IMR-90 (cell line): ENCODE results near the gene BTBD17. TPM values are rescaled to one million over a fixed set of nuclear protein-coding genes. Genes with fewer than 3 reads are reported as not detected.

ENCODE experiments used
- ATAC-seq: fragments of 200-7000 bp; cut with Tn5 transposase; 2 replicates; pipeline ENCODE4 v1.9.1; 2020; ENCODE audit warnings: low read depth, mild to moderate bottlenecking, moderate library complexity
- BruUV-seq: library from RNA; stranded (reverse); fragments of 400-500 nt; replicated peaks from 2 replicates; lab custom pipeline; 2021; lab: Mats Ljungman, UMichigan
- CTCF ChIA-PET: fragments of 300-600 bp; formaldehyde crosslinking; extraction: SDS; loops from one replicate; lab custom pipeline; 2021; ENCODE audit warnings: antibody characterized with exemption; lab: Yijun Ruan, JAX
- POLR2A ChIA-PET: fragments of 300-600 bp; sonication (Branson Sonifier 250); formaldehyde crosslinking; loops from one replicate; lab custom pipeline; 2022; ENCODE audit warnings: antibody characterized with exemption; ENCODE audit not compliant: unreplicated experiment; lab: Charles Lee
- DNase-seq: peaks from one replicate; pipeline ENCODE4 v3.0.0; 2013
- H2AFZ ChIP-seq: replicated peaks from 2 replicates; pipeline ENCODE3; 2013; ENCODE audit warnings: low read length, mild to moderate bottlenecking; ENCODE audit not compliant: poor library complexity
- H2AK5ac ChIP-seq: 2 replicates; pipeline ENCODE4 v1.6.1; 2013; ENCODE audit warnings: low read depth, low read length, inconsistent platforms
- H2AK9ac ChIP-seq: replicated peaks from 2 replicates; pipeline ENCODE3; 2013; ENCODE audit warnings: mild to moderate bottlenecking, low read depth, low read length, moderate library complexity; ENCODE audit not compliant: poor library complexity
- H2BK120ac ChIP-seq: 2 replicates; pipeline ENCODE4 v1.6.1; 2013; ENCODE audit warnings: low read depth, low read length, inconsistent platforms
- H2BK15ac ChIP-seq: 3 replicates; pipeline ENCODE4 v1.6.1; 2013; ENCODE audit warnings: low read depth, low read length, inconsistent platforms
- H2BK20ac ChIP-seq: 2 replicates; pipeline ENCODE4 v1.6.1; 2013; ENCODE audit warnings: low read depth, mild to moderate bottlenecking, inconsistent platforms, low read length, moderate library complexity
- H2BK5ac ChIP-seq: 2 replicates; pipeline ENCODE4 v1.6.1; 2013; ENCODE audit warnings: mild to moderate bottlenecking, low read depth, low read length, inconsistent platforms; ENCODE audit not compliant: poor library complexity, severe bottlenecking
- H3K14ac ChIP-seq: replicated peaks from 2 replicates; pipeline ENCODE4 v1.6.1; 2013; ENCODE audit warnings: low read depth, low read length, inconsistent platforms
- H3K18ac ChIP-seq: 2 replicates; pipeline ENCODE4 v1.6.1; 2013; ENCODE audit warnings: low read depth, low read length, control low read depth
- H3K23ac ChIP-seq: 2 replicates; pipeline ENCODE4 v1.6.1; 2013; ENCODE audit warnings: low read depth, low read length, inconsistent platforms
- H3K27ac ChIP-seq: 2 replicates; pipeline ENCODE4 v1.5.1; 2013; ENCODE audit warnings: mild to moderate bottlenecking, control low read depth, low read length; ENCODE audit not compliant: insufficient read depth
- H3K27me3 ChIP-seq: 2 replicates; pipeline ENCODE4 v1.6.1; 2013; ENCODE audit warnings: low read length; ENCODE audit not compliant: control insufficient read depth, insufficient read depth
- H3K36me3 ChIP-seq: 2 replicates; pipeline ENCODE4 v1.6.1; 2013; ENCODE audit warnings: low read length, mixed read lengths; ENCODE audit not compliant: control insufficient read depth, insufficient read depth
- H3K4ac ChIP-seq: 2 replicates; pipeline ENCODE4 v1.6.1; 2013; ENCODE audit warnings: low read depth, low read length, inconsistent platforms
- H3K4me1 ChIP-seq: 2 replicates; pipeline ENCODE4 v1.6.1; 2013; ENCODE audit warnings: low read length, mixed read lengths; ENCODE audit not compliant: control insufficient read depth, insufficient read depth
- H3K4me2 ChIP-seq: 2 replicates; pipeline ENCODE4 v1.6.1; 2013; ENCODE audit warnings: low read depth, mild to moderate bottlenecking, control low read depth, low read length, moderate library complexity
- H3K4me3 ChIP-seq: 2 replicates; pipeline ENCODE4 v1.5.1; 2013; ENCODE audit warnings: low read depth, mild to moderate bottlenecking, control low read depth, low read length, moderate library complexity; ENCODE audit not compliant: insufficient read depth
- H3K56ac ChIP-seq: 2 replicates; pipeline ENCODE4 v1.6.1; 2013; ENCODE audit warnings: low read length, inconsistent platforms; ENCODE audit not compliant: insufficient read depth; ENCODE audit errors: extremely low read depth
- H3K79me1 ChIP-seq, 2 experiments: 2 replicates each; pipeline ENCODE4 v1.6.1; 2013; ENCODE audit warnings: low read length in 2 of 2, inconsistent platforms in 1 of 2, low read depth in 1 of 2
- H3K9ac ChIP-seq: 2 replicates; pipeline ENCODE4 v1.6.1; 2013; ENCODE audit warnings: low read depth, low read length, control low read depth
- H3K9me1 ChIP-seq: 2 replicates; pipeline ENCODE4 v1.6.1; 2013; ENCODE audit warnings: low read length, inconsistent platforms; ENCODE audit not compliant: insufficient read depth
- H3K9me3 ChIP-seq: 2 replicates; pipeline ENCODE4 v1.6.1; 2013; ENCODE audit warnings: low read length; ENCODE audit not compliant: control insufficient read depth, insufficient read depth
- H4K20me1 ChIP-seq: 2 replicates; pipeline ENCODE4 v1.6.1; 2013; ENCODE audit warnings: low read length, inconsistent platforms; ENCODE audit not compliant: insufficient read depth
- H4K5ac ChIP-seq: 2 replicates; pipeline ENCODE4 v1.6.1; 2013; ENCODE audit warnings: mild to moderate bottlenecking, low read depth, low read length, control low read depth
- H4K8ac ChIP-seq, 2 experiments: 2 replicates each; pipeline ENCODE4 v1.6.1; 2013; ENCODE audit warnings: low read depth in 2 of 2, low read length in 2 of 2, control low read depth in 1 of 2, inconsistent platforms in 1 of 2
- H4K91ac ChIP-seq: 2 replicates; pipeline ENCODE4 v1.6.1; 2013; ENCODE audit warnings: low read depth, low read length, inconsistent platforms; ENCODE audit not compliant: insufficient read depth
- CHD1 ChIP-seq: IDR thresholded peaks from 2 replicates; pipeline ENCODE4 v1.6.1; 2012; ENCODE audit warnings: low read depth, low read length, improper control_type of control experiment
- CTCF ChIP-seq: conservative IDR thresholded peaks from 2 replicates; pipeline ENCODE4 v1.5.1; 2012; ENCODE audit warnings: mild to moderate bottlenecking, low read depth, low read length, improper control_type of control experiment
- ELK1 ChIP-seq: fragments of 150-350 bp; IDR thresholded peaks from 2 replicates; pipeline ENCODE4 v1.6.1; 2016; ENCODE audit warnings: low read depth, mild to moderate bottlenecking, low read length, moderate library complexity, borderline replicate concordance
- NFE2L2 ChIP-seq: fragments of 150-350 bp; IDR thresholded peaks from 2 replicates; pipeline ENCODE4 v1.6.1; 2016; ENCODE audit warnings: low read depth, mild to moderate bottlenecking, low read length
- RAD21 ChIP-seq: IDR thresholded peaks from 2 replicates; pipeline ENCODE4 v1.6.1; 2012; ENCODE audit warnings: low read length, improper control_type of control experiment
- RCOR1 ChIP-seq: IDR thresholded peaks from 2 replicates; pipeline ENCODE4 v1.6.1; 2012; ENCODE audit warnings: mild to moderate bottlenecking, low read length, improper control_type of control experiment; ENCODE audit not compliant: insufficient replicate concordance
- RFX5 ChIP-seq: IDR thresholded peaks from 2 replicates; pipeline ENCODE4 v1.8.0; 2012; ENCODE audit warnings: low read depth, mild to moderate bottlenecking, low read length, moderate library complexity
- SMC3 ChIP-seq: fragments of 150-350 bp; IDR thresholded peaks from 2 replicates; pipeline ENCODE4 v1.6.1; 2016; ENCODE audit warnings: low read depth, mild to moderate bottlenecking, antibody characterized with exemption, low read length, moderate library complexity
- USF2 ChIP-seq: fragments of 150-350 bp; IDR thresholded peaks from 2 replicates; pipeline ENCODE4 v1.6.1; 2017; ENCODE audit warnings: mild to moderate bottlenecking, antibody characterized with exemption, low read length, low read depth
- WGBS, 2 experiments: methylation state at CpG; one replicate each; pipeline versions ENCODE4 v1.1.5 to v1.1.7; 2013; ENCODE audit warnings: missing lambda C conversion rate in 2 of 2; ENCODE audit not compliant: insufficient read length in 1 of 2; ENCODE audit errors: extremely low coverage in 2 of 2; 5-methylcytosine and 5-hydroxymethylcytosine counted together
- dilution Hi-C: fragments of 300-500 bp; cut with HindIII; formaldehyde crosslinking; loops from one replicate; pipeline ENCODE4 v1.14.3; 2018; ENCODE audit warnings: low sequenced_read_pairs; ENCODE audit not compliant: unreplicated experiment
- in situ Hi-C: fragments of 300-500 bp; cut with MboI; formaldehyde crosslinking; loops from 3 replicates; pipeline ENCODE4 v1.14.3; 2019; ENCODE audit warnings: low sequenced_read_pairs, inconsistent platforms, mixed read lengths
- intact Hi-C: fragments of 100-400 bp; cut with micrococcal nuclease; formaldehyde crosslinking; loops from 2 replicates; pipeline ENCODE4 v1.10.0; 2022
- polyA plus RNA-seq, 3 experiments: library from polyadenylated mRNA; depleted of rRNA; stranded (reverse); fragments of >200 nt; gene quantifications; 2 replicates each; pipeline ENCODE4 v1.2.3, GENCODE V29; 2012; ENCODE audit warnings: low replicate concordance in 1 of 3
- total RNA-seq: library from RNA; depleted of rRNA; stranded (reverse); fragments of >200 nt; gene quantifications from 2 replicates; pipeline ENCODE4 v1.2.3, GENCODE V29; 2012

BTBD17 gene
- total and polyA plus RNA-seq, 2 of the 4 experiments (the other 2 are of a cell fraction): not detected

- CTCF ChIA-PET: no interaction called here
Measured at GRCh38 chr17:74353446-74354060, 8.1 kb downstream of the BTBD17 start.

More at GRCh38 chr17:74353446-74354060, 8.1 kb downstream of the BTBD17 start:
- no TSS peak for BruUV-seq
- ATAC-seq: no peak
- TF ChIP-seq ELK1: no peak
- no peak for TF ChIP-seq CTCF
- TF ChIP-seq RCOR1: no peak
- no peak for TF ChIP-seq RAD21
- TF ChIP-seq CHD1: no peak
- TF ChIP-seq USF2: no peak
- TF ChIP-seq NFE2L2: no peak
- no peak for TF ChIP-seq SMC3
- no peak for TF ChIP-seq RFX5
- Histone ChIP-seq H2AK9ac (no peak overlapping the region), H4K91ac (no peak overlapping the region), H2BK15ac (no peak overlapping the region), H3K27ac (no peak overlapping the region), H3K4me1 (no peaks in the 10 kb centered on the region), H3K9me1 (no peaks in the 10 kb centered on the region), H2BK5ac (no peak overlapping the region), H3K56ac (no peak overlapping the region), H4K20me1 (no peaks in the 10 kb centered on the region), H3K79me1 (no peaks in the 10 kb centered on the region), H4K5ac (no peak overlapping the region), H3K18ac (no peak overlapping the region), H3K27me3 (peaks cover 16% of the 10 kb centered on the region; the same call in 1 of the 2 replicates), H2AFZ (no peak overlapping the region), H3K23ac (no peak overlapping the region), H3K9me3 (no peaks in the 10 kb centered on the region), H3K36me3 (no peaks in the 10 kb centered on the region), H3K4ac (no peak overlapping the region), H3K14ac (no peak overlapping the region), H3K4me3 (no peak overlapping the region), H2AK5ac (no peak overlapping the region), H4K8ac (no peak overlapping the region), H2BK20ac (no peak overlapping the region), H2BK120ac (no peak overlapping the region), H3K4me2 (no peak overlapping the region), H3K9ac (no peak overlapping the region)
- intact Hi-C loops: no loop called here
- in situ Hi-C loops: no loop called here
- WGBS, 2 experiments: no CpG with 5 or more reads among the region's 10 CpGs
- DNase-seq: no peak
- POLR2A ChIA-PET: no interaction called here
- dilution Hi-C loops: no loop called here
